CD4-positive, alpha-beta T cell treated with Interleukin-10 for 1 hour (primary cell): Measurements from ENCODE around the gene GNPAT.
"Not testable (repeated sequence)": the region's sequence is repeated elsewhere in the genome, so short reads cannot be mapped to it uniquely, and the experiment has no call there.

Source experiments
- DNase-seq: peaks from one replicate; pipeline ENCODE4 v3.0.0-alpha.2; 2020

Gene GNPAT

GRCh38 chr1:231240883-231241735 is at the start of gene GNPAT:
TSS of gene GNPAT (plus strand) at chr1:231241212. CDS start at chr1:231241379, 167 bp downstream.
- peak; percentile 92 for DNase-seq

- DNase-seq, result no peak
These were observed 48.3 kb upstream of the GNPAT start for GRCh38 chr1:231192620-231193163.

DNA sequence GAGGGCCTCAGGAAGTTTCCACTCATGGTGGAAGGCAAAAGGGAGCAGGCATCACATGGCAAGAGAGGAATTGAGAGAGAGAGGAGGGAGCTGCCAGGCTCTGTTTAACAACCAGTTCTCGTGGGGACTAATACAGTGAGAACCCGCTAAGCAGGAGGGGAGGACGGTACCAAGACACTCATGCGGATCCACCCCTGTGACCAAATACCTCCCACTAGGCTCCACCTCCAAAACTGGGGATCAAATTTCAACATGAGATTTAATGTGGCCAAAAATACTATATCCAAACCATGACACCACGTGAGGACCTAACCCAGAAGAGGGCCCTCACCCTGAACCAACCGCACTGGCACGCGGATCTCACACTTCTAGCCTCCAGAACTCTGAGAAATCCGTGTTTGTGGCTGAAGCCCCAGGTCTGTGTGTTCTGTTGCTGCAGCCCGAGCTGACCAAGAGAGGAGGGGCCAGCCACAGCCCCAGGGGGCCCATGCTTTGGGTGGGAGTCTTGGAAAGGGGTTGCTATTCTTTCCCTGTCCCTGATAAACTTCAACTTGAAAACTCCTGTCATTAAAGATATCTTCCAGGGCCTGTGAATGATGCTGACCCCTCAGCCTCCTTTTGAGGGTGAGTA is 47.2 kb upstream of the GNPAT start:
- DNase-seq, result no peak

GRCh38 chr1:231194476-231194842 is 46.6 kb upstream of the GNPAT start:
- no peak for DNase-seq

DNA sequence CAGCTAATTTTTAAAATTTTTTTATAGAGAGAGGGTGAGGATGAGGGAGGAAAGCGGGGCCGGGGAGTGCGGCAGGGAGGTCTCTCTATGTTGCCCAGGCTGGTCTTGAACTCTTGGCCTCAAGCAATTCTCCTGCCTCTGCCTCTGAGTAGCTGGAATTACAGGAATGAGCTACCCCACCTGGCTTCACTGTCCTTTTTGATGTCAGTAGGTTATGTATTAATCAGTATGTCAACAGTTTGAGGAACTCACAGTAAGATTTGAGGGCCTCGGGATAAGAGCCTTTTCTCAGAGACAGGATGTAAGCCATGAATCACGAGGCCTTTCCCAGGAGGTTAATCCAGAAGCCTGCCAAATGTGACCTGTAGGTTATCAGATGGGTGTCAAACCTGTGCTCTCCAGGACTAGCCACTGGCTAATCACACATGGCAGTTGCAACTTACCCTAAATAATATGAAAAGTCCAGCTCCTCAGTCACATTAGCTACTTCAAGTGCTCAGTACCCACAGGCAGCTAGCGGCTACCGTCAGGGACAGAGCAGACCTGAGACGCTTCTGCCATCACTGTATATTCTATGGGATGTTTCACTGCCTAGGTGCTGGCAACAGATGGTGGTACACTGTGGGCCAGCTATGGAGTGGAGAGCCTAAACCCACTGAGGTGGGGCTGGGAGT is 46.0 kb upstream of the GNPAT start:
- DNase-seq, result no peak

- no peak for DNase-seq
These were observed 44.7 kb upstream of the GNPAT start for GRCh38 chr1:231196307-231196706.

DNA sequence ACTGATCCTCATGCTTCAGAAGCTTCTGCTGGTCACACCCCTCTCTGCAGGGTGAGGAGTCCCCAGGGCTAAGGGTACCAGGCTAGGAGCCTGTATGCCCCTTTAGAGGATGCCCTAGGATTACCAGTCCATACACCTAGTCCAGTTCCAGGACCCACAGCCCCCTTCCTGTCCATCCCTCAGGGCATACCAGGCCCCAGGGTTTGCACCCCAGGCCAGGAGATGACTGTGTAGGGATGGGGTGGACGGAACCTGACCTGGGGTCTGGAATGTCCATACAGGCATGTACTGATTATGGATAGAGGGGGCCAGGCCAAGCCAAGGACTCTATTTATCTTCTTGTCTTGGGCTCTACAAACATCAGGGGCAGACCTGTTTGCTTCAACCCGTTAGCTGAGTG is 44.3 kb upstream of the GNPAT start:
- DNase-seq, result no peak

GRCh38 chr1:231199868-231200267 is 41.1 kb upstream of the GNPAT start:
- no peak for DNase-seq

DNA sequence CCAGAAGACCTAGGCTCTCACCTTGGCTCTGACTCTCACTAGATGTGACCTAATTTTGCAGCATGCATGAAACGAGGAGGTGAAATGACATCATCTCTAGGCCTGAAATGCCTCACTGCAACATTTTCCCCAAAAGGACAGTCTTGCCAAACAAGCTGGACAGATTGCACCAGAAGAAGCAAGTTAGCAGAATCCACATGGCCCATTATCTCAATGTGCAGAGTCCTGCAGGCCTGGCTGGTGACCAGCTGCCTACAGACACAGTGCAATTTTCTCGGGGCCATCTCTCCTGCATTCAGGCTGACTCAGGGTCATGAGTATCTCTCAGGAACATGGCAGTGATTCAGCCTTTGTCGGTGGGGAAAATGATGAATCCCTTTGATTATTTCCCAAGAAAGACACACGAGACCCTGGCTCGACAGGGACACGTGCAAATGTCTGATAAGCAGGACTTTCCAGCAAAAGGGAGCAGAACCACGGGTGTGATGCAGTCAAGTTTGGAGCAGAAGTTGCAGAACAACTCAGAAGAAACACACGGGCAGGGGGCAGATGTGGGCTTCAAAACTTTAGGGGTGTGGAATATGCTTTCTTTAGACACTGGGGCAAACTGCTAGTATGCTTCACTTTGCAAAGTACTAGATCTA is 40.5 kb upstream of the GNPAT start:
- no peak for DNase-seq

GRCh38 chr1:231201375-231201978 is 39.5 kb upstream of the GNPAT start:
- no peak for DNase-seq

GRCh38 chr1:231201979-231202633 is 38.9 kb upstream of the GNPAT start:
- DNase-seq, result no peak

GRCh38 chr1:231203259-231204057 is 37.6 kb upstream of the GNPAT start:
- no peak for DNase-seq

GRCh38 chr1:231206856-231207255 is 34.2 kb upstream of the GNPAT start:
- DNase-seq, result no peak

DNA sequence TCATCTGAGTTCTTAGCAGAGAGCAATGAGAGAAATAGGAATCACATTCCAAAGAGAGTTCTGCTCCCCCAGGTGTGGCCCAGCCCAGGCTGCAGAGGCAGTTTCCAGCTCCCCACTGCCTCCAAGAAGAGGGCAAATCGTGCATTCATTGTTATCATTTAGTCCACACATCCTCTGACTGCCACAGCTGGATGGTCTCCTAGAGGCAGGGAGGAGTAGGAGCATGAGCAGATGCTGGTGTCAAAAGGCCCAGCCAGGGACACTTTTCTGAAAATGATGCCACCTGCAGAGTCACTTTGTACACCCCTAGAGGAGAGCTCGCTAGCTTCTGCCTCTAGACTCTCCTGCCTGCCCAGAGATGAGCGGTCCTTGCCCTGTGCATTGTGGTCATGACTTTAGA is 33.6 kb upstream of the GNPAT start:
- DNase-seq, result no peak

- no peak for DNase-seq
These were observed 32.0 kb upstream of the GNPAT start for GRCh38 chr1:231208980-231209379.

DNA sequence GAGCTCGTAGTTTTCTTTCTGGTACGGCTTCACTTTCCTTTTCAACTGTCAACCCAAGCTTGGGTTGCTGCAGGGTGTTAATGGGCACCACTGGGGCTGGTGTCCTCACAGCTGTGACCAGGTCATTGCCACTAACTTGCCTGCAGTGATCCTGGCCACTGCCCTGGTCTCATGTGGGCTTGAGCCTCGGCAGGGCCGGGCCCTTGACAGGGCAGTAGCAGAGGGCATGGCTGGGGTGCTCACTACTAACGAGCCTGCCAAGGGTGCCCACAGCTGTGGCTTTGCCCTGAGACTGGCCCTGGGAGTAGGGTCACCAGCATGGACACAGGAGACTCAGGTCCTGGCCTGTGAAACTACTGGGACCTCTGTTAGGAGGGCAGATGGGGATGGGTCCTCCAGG is 31.5 kb upstream of the GNPAT start:
- no peak for DNase-seq

DNA sequence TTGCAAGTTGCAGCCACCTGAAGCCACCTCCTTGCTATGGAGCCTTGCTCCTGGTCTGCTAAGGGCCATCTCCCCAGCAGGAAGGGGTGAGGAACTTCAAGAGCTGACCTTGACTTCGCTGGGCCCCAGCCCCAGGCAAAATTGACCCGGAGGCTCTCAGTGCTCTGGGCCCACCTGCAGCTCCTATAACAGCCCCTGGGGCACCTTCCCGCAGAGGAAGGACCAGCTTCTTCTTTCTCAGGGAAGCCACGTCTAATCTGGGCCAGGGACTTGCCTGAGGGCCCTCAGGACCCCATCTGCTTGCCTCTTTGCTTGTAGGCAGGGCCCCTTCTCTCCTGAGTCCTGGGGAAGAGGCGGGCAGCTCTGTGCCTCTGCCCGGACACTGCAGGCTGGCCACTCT is 30.9 kb upstream of the GNPAT start:
- DNase-seq, result no peak

DNA sequence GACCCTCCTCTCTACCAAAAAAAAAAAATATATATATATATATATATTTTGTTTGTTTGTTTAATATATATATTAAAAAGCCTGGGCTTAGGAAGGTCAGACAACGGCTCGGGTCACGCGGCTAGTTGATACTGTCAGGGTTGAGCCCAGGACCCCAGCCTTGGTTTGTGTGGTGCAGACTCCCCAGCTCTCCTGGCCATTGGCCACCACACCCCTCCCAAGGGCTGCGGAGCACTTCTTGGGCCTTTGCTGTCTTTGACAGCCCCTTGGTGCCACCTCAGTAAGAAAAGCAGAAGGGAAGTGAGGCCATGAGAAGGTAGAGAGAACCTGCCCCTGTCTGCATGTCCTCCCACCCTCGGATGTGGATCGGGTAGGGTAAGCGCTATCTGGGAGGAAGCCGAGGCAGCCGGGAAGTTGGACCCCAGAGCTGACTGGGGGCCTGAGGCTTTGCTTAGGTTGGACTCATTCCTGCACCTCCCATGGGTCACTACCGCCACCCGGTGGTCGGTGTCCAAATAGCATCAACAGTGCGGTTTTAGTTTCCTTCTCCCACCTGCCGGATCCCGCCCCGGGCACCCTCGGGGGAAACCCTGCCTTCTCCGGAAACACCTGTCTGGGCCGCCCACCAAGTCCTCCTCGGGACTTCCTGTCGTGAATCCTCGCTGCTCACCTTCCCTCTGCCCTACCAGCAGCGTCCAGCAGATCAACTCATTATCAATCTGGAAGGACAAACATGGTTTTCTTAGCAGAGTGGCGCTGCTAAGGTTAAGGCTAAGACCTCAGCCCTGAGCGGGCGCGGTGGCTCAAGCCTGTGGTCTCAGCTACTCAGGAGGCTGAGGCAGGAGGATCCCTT is 29.8 kb upstream of the GNPAT start:
- peak; percentile 90 for DNase-seq

- not testable (repeated sequence) for DNase-seq
These were observed 28.7 kb upstream of the GNPAT start for GRCh38 chr1:231212301-231212700.
